ENCODE measurements around the gene TFEC.
"Not testable (repeated sequence)": the region's sequence is repeated elsewhere in the genome, so short reads cannot be mapped to it uniquely, and the experiment has no call there.

Gene TFEC

GRCh38 chr7:116024826-116025809, 5.4 kb downstream of the TFEC start:
- no peak for TF ChIP-seq CTCF (IDR thresholded peaks at IDR 0.05; ENCODE audit: low read depth, low read length)
- no peak overlapping the region for H3K4me3 ChIP-seq (ENCODE audit: low read depth, low read length)

GRCh38 chr7:116021237-116021636, 9.3 kb downstream of the TFEC start:
- no peak for TF ChIP-seq CTCF (IDR thresholded peaks at IDR 0.05; ENCODE audit: low read depth, low read length)
- no peak overlapping the region for H3K4me3 ChIP-seq (ENCODE audit: low read depth, low read length)

- TF ChIP-seq CTCF (IDR thresholded peaks at IDR 0.05; ENCODE audit: low read depth, low read length), result no peak
- H3K4me3 ChIP-seq (ENCODE audit: low read depth, low read length), result no peak overlapping the region
Observed at GRCh38 chr7:116018731-116019130, 11.8 kb downstream of the TFEC start.

GRCh38 chr7:116013675-116014074, 16.9 kb downstream of the TFEC start:
- no peak for TF ChIP-seq CTCF (IDR thresholded peaks at IDR 0.05; ENCODE audit: low read depth, low read length)
- no peak overlapping the region for H3K4me3 ChIP-seq (ENCODE audit: low read depth, low read length)

- H3K4me3 ChIP-seq (ENCODE audit: low read depth, low read length), result no peak overlapping the region
- no peak for TF ChIP-seq CTCF (IDR thresholded peaks at IDR 0.05; ENCODE audit: low read depth, low read length)
Observed at GRCh38 chr7:116011584-116011983, 19.0 kb downstream of the TFEC start.

GRCh38 chr7:116004762-116005161, 25.8 kb downstream of the TFEC start:
- H3K4me3 ChIP-seq (ENCODE audit: low read depth, low read length), result not testable (repeated sequence)

GRCh38 chr7:115997221-115997620, 33.3 kb downstream of the TFEC start:
- H3K4me3 ChIP-seq (ENCODE audit: low read depth, low read length), result no peak overlapping the region
- TF ChIP-seq CTCF (IDR thresholded peaks at IDR 0.05; ENCODE audit: low read depth, low read length), result no peak

Measured in WI38 (cell line).